B cell (primary cell): ENCODE measurements around the gene ZFP92. TPM values are rescaled to one million over a fixed set of nuclear protein-coding genes. Genes with fewer than 3 reads are reported as not detected.

Experiments
- ATAC-seq: fragments of 200-7000 bp; cut with Tn5 transposase; one replicate; pipeline ENCODE4 v1.10.0; 2021; ENCODE audit warnings: low read depth, mild to moderate bottlenecking, moderate number of reproducible peaks, moderate library complexity
- CTCF ChIA-PET: fragments of 350-600 bp; sonication (Branson Sonifier 250); formaldehyde crosslinking; loops from one replicate; lab custom pipeline; 2021; ENCODE audit warnings: antibody characterized with exemption, inconsistent platforms; lab: Charles Lee
- POLR2A ChIA-PET: fragments of 350-600 bp; sonication (Branson Sonifier 250); formaldehyde crosslinking; loops from one replicate; lab custom pipeline; 2021; ENCODE audit warnings: antibody characterized with exemption; lab: Charles Lee
- DNase-seq: peaks from one replicate; pipeline ENCODE4 v3.0.0; 2013
- H2AFZ ChIP-seq: 2 replicates; pipeline ENCODE4 v1.6.1; 2012; ENCODE audit warnings: mild to moderate bottlenecking, low read depth, low read length; ENCODE audit not compliant: insufficient read depth, poor library complexity, severe bottlenecking
- H3K27ac ChIP-seq, 2 donors: 1 replicate in 1 of 2; 2 replicates in 1 of 2; pipeline ENCODE4 v1.5.1; 2012 to 2013; ENCODE audit warnings: low read length in 2 of 2, mild to moderate bottlenecking in 2 of 2, moderate library complexity in 1 of 2
- H3K27me3 ChIP-seq, 4 experiments: fragments of 200-600 bp in 1 of 4; sonication (generic) in 1 of 4; replicated peaks in 1 of 4; 1 replicate in 2 of 4; 2 replicates in 2 of 4; pipeline versions ENCODE4 v1.6.1 to v1.7.0; 2013 to 2016; ENCODE audit warnings: low read length in 3 of 4, mild to moderate bottlenecking in 2 of 4, mixed read lengths in 1 of 4, moderate library complexity in 1 of 4; ENCODE audit not compliant: insufficient read depth in 4 of 4, control insufficient read depth in 3 of 4; ENCODE audit errors: control extremely low read depth in 1 of 4
- H3K36me3 ChIP-seq, 2 experiments: replicated peaks in 1 of 2; 1 replicate in 1 of 2; 2 replicates in 1 of 2; pipeline versions ENCODE4 v1.6.1 to v1.7.1; 2013; ENCODE audit warnings: low read length in 1 of 2; ENCODE audit not compliant: insufficient read depth in 2 of 2, control insufficient read depth in 1 of 2; ENCODE audit errors: control extremely low read depth in 1 of 2, extremely low read depth in 1 of 2
- H3K4me1 ChIP-seq, 2 donors: fragments of 200-600 bp in 1 of 2; sonication (generic) in 1 of 2; 1 replicate in 1 of 2; 2 replicates in 1 of 2; pipeline versions ENCODE4 v1.5.1 to v1.6.1; 2013 to 2017; ENCODE audit warnings: low read length in 2 of 2; ENCODE audit not compliant: control insufficient read depth in 2 of 2, insufficient read depth in 2 of 2
- H3K4me2 ChIP-seq: replicated peaks from 2 replicates; pipeline ENCODE3; 2012; ENCODE audit warnings: mild to moderate bottlenecking, low read depth, low read length; ENCODE audit not compliant: poor library complexity, severe bottlenecking
- H3K4me3 ChIP-seq, 5 experiments: fragments of 200-600 bp in 1 of 5; sonication (generic) in 1 of 5; 1 replicate in 3 of 5; 2 replicates in 2 of 5; pipeline versions ENCODE4 v1.5.1 to v1.7.0; 2011 to 2016; ENCODE audit warnings: low read length in 4 of 5, mild to moderate bottlenecking in 4 of 5, low read depth in 2 of 5, control low read depth in 1 of 5, moderate library complexity in 1 of 5; ENCODE audit not compliant: insufficient read depth in 1 of 5; ENCODE audit errors: control extremely low read depth in 1 of 5, extremely low read depth in 1 of 5
- H3K79me2 ChIP-seq: fragments of 200-600 bp; sonication (generic); one replicate; pipeline ENCODE4 v1.6.0; 2016; ENCODE audit warnings: low read length; ENCODE audit not compliant: control insufficient read depth, insufficient read depth
- H3K9ac ChIP-seq: fragments of 200-600 bp; sonication (generic); 2 replicates; pipeline ENCODE4 v1.6.1; 2017; ENCODE audit warnings: mild to moderate bottlenecking, low read length, moderate library complexity
- H3K9me3 ChIP-seq, 3 donors: one replicate each; pipeline versions ENCODE4 v1.6.1 to v1.7.1; 2013; ENCODE audit warnings: low read length in 2 of 3; ENCODE audit not compliant: control insufficient read depth in 2 of 3, insufficient read depth in 1 of 3; ENCODE audit errors: control extremely low read depth in 1 of 3
- H4K20me1 ChIP-seq: 2 replicates; pipeline ENCODE4 v1.6.0; 2012; ENCODE audit warnings: mild to moderate bottlenecking, low read length; ENCODE audit not compliant: insufficient read depth, control insufficient read depth, poor library complexity, severe bottlenecking
- H3K27ac Mint-ChIP-seq: one replicate; pipeline ENCODE4 v1.8.0; 2021; ENCODE audit warnings: mixed read lengths
- H3K27me3 Mint-ChIP-seq: one replicate; pipeline ENCODE4 v1.8.0; 2021; ENCODE audit warnings: mixed read lengths
- H3K4me1 Mint-ChIP-seq: one replicate; pipeline ENCODE4 v1.8.0; 2021; ENCODE audit warnings: mixed read lengths
- H3K4me3 Mint-ChIP-seq: one replicate; pipeline ENCODE4 v1.8.0; 2021; ENCODE audit warnings: mixed read lengths
- H3K9me3 Mint-ChIP-seq: one replicate; pipeline ENCODE4 v1.8.0; 2022; ENCODE audit warnings: mixed read lengths; ENCODE audit not compliant: insufficient read depth
- EZH2 ChIP-seq: IDR thresholded peaks from 2 replicates; pipeline ENCODE4 v1.6.1; 2012; ENCODE audit warnings: borderline replicate concordance, low read depth, mild to moderate bottlenecking, moderate library complexity, low read length; ENCODE audit not compliant: insufficient read depth, poor library complexity, severe bottlenecking
- WGBS: methylation state at CpG from one replicate; pipeline ENCODE4 v1.1.5; 2013; ENCODE audit warnings: missing lambda C conversion rate; ENCODE audit not compliant: insufficient coverage; 5-methylcytosine and 5-hydroxymethylcytosine counted together
- intact Hi-C: fragments of 100-400 bp; cut with micrococcal nuclease; formaldehyde crosslinking; loops from one replicate; pipeline ENCODE4 v1.10.0; 2022
- polyA plus RNA-seq: library from polyadenylated mRNA; depleted of rRNA; stranded (reverse); fragments of >200 nt; gene quantifications from 2 replicates; pipeline ENCODE4 v1.2.3, GENCODE V29; 2012
- total RNA-seq, 2 donors: library from RNA; stranded (reverse); fragments of 120-200 nt in 1 of 2; gene quantifications; 1 replicate in 1 of 2; 2 replicates in 1 of 2; pipeline versions ENCODE4 v1.2.3 to v1.2.4, GENCODE V29; 2013 to 2022
- TF ChIP-seq, protein P1 (sequence below): fragments of 200-600 bp; IDR thresholded peaks from one replicate; pipeline ENCODE4 v1.8.0; 2022; ENCODE audit warnings: antibody characterized with exemption, mild to moderate bottlenecking

ZFP92 gene
- total and polyA plus RNA-seq, 2 donors (not counting 1 experiment from before 2014, with no cell fraction given), result 0.24 to 1.6 TPM

DNA sequence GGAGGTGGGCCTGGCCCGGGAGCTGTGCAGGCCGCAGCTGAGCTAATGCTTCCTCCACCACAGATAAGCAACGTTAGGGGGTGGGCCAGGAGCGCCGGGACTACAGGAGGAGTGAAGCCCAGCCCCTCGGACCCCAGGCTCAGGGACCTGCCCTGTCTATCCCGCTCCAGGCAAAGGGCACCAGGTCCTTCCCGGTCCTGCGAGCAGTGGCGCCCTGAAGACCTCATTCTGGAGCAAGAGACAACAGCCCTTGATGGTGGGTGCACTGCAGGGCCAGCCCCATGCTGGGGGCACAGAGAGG is 35.3 kb downstream of the ZFP92 start:
- Mint-ChIP-seq H3K27me3 (no peaks in the 10 kb centered on the region), H3K27ac (no peak overlapping the region), H3K9me3 (no peaks in the 10 kb centered on the region), H3K4me3 (no peak overlapping the region), H3K4me1 (no peaks in the 10 kb centered on the region)
- H3K4me1 ChIP-seq, result no peaks in the 10 kb centered on the region
- no peak overlapping the region for H3K27ac ChIP-seq
- intact Hi-C loops, result no loop called here
- CTCF ChIA-PET, result no interaction called here
- TF ChIP-seq, protein P1, sequence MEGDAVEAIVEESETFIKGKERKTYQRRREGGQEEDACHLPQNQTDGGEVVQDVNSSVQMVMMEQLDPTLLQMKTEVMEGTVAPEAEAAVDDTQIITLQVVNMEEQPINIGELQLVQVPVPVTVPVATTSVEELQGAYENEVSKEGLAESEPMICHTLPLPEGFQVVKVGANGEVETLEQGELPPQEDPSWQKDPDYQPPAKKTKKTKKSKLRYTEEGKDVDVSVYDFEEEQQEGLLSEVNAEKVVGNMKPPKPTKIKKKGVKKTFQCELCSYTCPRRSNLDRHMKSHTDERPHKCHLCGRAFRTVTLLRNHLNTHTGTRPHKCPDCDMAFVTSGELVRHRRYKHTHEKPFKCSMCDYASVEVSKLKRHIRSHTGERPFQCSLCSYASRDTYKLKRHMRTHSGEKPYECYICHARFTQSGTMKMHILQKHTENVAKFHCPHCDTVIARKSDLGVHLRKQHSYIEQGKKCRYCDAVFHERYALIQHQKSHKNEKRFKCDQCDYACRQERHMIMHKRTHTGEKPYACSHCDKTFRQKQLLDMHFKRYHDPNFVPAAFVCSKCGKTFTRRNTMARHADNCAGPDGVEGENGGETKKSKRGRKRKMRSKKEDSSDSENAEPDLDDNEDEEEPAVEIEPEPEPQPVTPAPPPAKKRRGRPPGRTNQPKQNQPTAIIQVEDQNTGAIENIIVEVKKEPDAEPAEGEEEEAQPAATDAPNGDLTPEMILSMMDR, result no peak
- no peak for TF ChIP-seq EZH2
- H3K9ac ChIP-seq, result no peak overlapping the region
- H3K36me3 ChIP-seq, result no peaks in the 10 kb centered on the region
- 75% methylated on average over 8 of the region's 10 CpGs for WGBS
- no peak overlapping the region for H3K4me2 ChIP-seq
- DNase-seq (no peak), ATAC-seq (no peak)
- no peaks in the 10 kb centered on the region for H3K9me3 ChIP-seq
- no peaks in the 10 kb centered on the region for H3K27me3 ChIP-seq
- H3K79me2 ChIP-seq, result no peaks in the 10 kb centered on the region
- H4K20me1 ChIP-seq, result no peaks in the 10 kb centered on the region
- no peak overlapping the region for H3K4me3 ChIP-seq
- POLR2A ChIA-PET, result no interaction called here
- H2AFZ ChIP-seq, result no peak overlapping the region

DNA sequence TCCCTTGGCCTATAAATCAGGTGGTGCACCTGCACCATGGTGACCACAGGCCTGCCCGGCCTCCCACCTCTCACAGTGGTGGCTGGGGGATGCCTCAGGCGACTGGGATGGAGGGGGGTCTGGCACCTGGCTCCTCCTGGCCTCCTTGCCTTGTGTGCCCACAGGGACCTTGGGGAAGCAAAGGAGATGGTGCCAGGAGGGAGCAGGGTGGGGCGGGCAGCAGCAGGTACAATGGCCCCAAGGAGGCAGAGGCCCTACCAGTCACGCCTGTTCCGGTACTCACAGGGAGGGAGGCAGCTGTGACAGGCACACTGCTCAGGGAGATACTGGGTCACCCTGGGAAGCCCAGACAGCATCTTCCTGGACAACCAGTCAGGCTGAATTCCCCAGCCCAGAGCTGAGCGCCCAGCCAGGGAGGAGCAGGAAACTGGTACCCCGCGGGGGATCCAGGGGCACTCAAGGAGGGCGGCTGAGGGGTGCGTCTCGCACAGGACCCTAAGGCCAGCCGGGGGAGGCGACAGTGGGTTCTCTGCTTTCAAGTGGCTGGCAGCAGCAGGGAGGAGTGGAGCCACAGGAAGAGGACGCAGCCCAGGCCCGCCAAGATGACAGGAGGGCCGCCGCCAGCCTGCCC is 35.8 kb downstream of the ZFP92 start:
- ChIA-PET CTCF (no interaction called here), POLR2A (no interaction called here)
- no peak for TF ChIP-seq EZH2
- TF ChIP-seq, protein P1, result no peak
- Histone ChIP-seq H3K36me3 (peaks cover 0 to 3% of the 10 kb centered on the region in 2 experiments), H4K20me1 (no peaks in the 10 kb centered on the region), H2AFZ (no peak overlapping the region), H3K9me3 (no peaks in the 10 kb centered on the region), H3K4me1 (no peaks in the 10 kb centered on the region), H3K79me2 (no peaks in the 10 kb centered on the region), H3K27ac (no peak overlapping the region), H3K4me2 (no peak overlapping the region), H3K9ac (no peak overlapping the region), H3K27me3 (no peaks in the 10 kb centered on the region), H3K4me3 (no peak overlapping the region)
- WGBS, result 98% methylated on average over 14 of the region's 17 CpGs
- H3K27me3 Mint-ChIP-seq, result no peaks in the 10 kb centered on the region
- no peak for ATAC-seq
- no peak for DNase-seq
- no peaks in the 10 kb centered on the region for H3K4me1 Mint-ChIP-seq
- H3K9me3 Mint-ChIP-seq, result no peaks in the 10 kb centered on the region
- H3K27ac Mint-ChIP-seq, result no peak overlapping the region
- no peak overlapping the region for H3K4me3 Mint-ChIP-seq
- intact Hi-C loops, result no loop called here
